ENCODE measurements around the gene PHGDH. TPM values are rescaled to one million over a fixed set of nuclear protein-coding genes. Genes with fewer than 3 reads are reported as not detected.

PHGDH gene
- total RNA-seq, 1 donor from 2014 or later = 163 TPM

GRCh38 chr1:119790451-119791198 is 78.9 kb downstream of the PHGDH start:
- TF ChIP-seq, protein P1, sequence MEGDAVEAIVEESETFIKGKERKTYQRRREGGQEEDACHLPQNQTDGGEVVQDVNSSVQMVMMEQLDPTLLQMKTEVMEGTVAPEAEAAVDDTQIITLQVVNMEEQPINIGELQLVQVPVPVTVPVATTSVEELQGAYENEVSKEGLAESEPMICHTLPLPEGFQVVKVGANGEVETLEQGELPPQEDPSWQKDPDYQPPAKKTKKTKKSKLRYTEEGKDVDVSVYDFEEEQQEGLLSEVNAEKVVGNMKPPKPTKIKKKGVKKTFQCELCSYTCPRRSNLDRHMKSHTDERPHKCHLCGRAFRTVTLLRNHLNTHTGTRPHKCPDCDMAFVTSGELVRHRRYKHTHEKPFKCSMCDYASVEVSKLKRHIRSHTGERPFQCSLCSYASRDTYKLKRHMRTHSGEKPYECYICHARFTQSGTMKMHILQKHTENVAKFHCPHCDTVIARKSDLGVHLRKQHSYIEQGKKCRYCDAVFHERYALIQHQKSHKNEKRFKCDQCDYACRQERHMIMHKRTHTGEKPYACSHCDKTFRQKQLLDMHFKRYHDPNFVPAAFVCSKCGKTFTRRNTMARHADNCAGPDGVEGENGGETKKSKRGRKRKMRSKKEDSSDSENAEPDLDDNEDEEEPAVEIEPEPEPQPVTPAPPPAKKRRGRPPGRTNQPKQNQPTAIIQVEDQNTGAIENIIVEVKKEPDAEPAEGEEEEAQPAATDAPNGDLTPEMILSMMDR (IDR thresholded peaks at IDR 0.05; ENCODE audit: insufficient read depth, low read length, poor library complexity, severe bottlenecking) = no peak
- no peak for DNase-seq (ENCODE audit: low read depth)

DNA sequence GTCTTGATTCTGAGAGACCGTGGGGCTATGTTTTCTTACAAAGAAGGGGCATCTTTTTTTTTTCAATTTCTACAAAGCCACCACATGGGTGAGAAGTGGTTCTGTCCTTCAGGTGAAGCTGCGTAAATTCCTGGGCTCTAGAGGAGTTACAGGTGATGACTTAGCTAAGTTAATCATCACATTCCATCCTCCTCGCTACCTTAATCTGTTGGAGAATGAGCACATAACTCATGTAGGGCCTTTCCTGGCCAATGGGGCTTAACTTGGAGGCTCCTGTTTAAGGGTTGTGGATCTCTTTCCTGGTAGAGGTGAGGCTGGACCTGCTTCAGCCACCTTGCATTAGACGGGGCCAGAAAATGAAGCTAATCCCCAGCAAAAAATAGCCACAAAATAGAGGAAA is 79.6 kb downstream of the PHGDH start:
- no peaks in the 10 kb centered on the region for H3K36me3 ChIP-seq (ENCODE audit: control insufficient read depth, insufficient read depth, low read length)
- DNase-seq (ENCODE audit: low read depth) = no peak
- H3K27me3 ChIP-seq (ENCODE audit: control insufficient read depth, insufficient read depth, low read length) = no peaks in the 10 kb centered on the region
- no peak overlapping the region for H3K4me3 ChIP-seq (ENCODE audit: low read depth, low read length)
- TF ChIP-seq, protein P1 (IDR thresholded peaks at IDR 0.05; ENCODE audit: insufficient read depth, low read length, poor library complexity, severe bottlenecking) = no peak

More at GRCh38 chr1:119790451-119791198, 78.9 kb downstream of the PHGDH start:
- H3K27me3 ChIP-seq (ENCODE audit: control insufficient read depth, insufficient read depth, low read length) = no peaks in the 10 kb centered on the region
- no peaks in the 10 kb centered on the region for H3K36me3 ChIP-seq (ENCODE audit: control insufficient read depth, insufficient read depth, low read length)
- no peak overlapping the region for H3K4me3 ChIP-seq (ENCODE audit: low read depth, low read length)

Other genes with a start within 250 kb of the PHGDH start
- not detected in 2 replicates for gene HSD3B1, start 204.7 kb upstream of the PHGDH start, total RNA-seq
- gene ZNF697, start 63.7 kb upstream of the PHGDH start, total RNA-seq = 22.4 and 23.7 TPM in 2 replicates
- not detected in 2 replicates for gene HMGCS2, start 57.0 kb downstream of the PHGDH start, total RNA-seq
- gene REG4, start 99.5 kb downstream of the PHGDH start, total RNA-seq = not detected in 2 replicates
- gene ADAM30, start 184.6 kb downstream of the PHGDH start, total RNA-seq = not detected in 2 replicates